ENCODE data around the gene FOSL1.

FOSL1 gene

DNA sequence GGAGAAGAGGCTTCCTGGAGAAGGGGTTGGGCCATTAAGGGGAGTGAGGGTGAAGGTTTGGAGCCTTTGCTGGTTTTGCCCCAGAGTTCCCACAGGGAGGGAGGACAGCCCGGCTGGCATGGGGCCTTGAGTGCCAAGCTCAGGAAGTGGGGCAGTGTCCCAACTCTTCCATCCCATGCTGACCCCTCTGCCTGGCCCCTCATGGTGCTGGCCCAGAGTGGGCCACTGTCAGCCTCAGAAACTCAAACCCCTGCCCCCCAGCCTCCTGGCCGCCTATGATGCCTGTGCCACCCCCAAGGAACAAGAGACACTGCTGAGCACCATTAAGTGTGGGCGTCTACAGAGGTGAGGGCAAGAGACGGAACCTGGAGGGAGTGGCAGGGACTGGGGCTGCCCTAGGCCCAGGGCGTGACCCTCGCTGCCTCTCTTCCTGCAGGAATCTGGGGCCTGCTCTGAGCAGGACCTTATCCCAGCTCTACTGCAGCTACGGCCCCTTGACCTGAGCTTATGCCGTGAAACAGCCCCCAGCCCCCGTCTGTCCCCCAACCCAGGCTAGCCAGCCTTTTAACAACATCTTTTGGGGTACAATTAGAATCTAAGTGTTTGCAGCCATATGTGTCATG is 34.5 kb downstream of the FOSL1 start:
- in situ Hi-C loops (cut with MboI; ENCODE audit: low sequenced_read_pairs) = no loop called here

DNA sequence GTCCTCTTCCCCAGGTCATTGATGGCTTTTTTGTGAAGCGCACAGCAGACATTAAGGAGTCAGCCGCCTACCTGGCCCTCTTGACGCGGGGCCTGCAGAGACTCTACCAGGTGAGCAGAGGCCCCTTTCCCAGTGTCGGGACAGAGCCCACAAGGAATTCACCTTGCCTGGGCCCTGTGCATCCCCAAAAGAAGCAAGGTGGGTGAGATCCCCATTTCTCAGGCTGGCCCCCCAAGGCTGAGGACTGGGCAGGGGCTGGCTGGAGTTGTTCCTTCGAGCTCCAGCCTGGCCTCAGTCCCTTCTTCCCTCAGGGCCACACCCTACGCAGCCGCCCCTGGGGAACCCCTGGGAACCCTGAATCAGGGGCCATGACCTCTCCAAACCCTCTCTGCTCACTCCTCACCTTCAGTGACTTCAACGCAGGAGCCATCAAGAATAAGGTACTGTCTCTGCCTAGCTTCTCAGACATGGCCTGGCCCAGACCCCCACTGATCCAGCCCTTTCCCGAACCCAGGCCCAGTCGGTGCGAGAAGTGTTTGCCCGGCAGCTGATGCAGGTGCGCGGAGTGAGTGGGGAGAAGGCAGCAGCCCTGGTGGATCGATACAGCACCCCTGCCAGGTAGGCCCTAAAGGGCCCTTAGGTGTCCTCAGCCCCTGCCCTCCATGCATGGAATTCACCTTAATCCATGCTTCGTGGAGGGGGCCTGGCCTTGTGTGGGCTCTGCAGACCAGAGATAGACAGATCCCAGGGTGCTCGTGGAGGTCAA is 35.3 kb downstream of the FOSL1 start:
- in situ Hi-C loops (cut with MboI; ENCODE audit: low sequenced_read_pairs) = no loop called here

GRCh38 chr11:65863889-65864705 is 36.1 kb downstream of the FOSL1 start:
- in situ Hi-C loops (cut with MboI; ENCODE audit: low sequenced_read_pairs) = no loop called here

DNA sequence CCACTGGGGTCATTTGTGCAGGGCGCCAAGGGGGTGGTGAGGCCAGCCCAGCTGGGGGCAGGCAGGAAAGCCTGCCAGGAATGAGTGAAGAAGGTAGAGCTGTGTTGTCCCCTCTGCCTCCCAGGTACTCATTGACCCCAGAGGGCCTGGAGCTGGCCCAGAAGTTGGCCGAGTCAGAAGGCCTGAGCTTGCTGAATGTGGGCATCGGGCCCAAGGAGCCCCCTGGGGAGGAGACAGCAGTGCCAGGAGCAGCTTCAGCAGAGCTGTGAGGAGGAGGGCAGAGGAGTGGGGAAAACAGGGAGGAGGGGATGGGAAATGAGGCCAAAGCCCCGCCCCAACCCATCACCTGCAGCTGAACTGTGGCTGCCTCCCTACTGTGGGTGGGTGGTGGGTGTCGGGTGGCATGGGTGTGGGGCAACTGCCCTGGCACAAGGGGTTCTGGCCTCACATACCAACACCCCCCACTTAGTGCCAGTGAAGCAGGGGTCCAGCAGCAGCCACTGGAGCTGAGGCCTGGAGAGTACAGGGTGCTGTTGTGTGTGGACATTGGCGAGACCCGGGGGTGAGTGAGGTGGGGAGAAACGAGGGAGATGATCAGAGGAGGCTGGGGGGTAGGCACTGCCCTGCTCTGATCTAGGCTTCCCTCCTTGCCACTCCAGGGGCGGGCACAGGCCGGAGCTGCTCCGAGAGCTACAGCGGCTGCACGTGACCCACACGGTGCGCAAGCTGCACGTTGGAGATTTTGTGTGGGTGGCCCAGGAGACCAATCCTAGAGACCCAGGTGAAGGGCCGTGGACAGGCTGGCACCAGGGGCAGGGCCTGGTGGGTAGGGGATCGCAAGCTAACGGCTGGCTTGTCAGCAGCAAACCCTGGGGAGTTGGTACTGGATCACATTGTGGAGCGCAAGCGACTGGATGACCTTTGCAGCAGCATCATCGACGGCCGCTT is 37.0 kb downstream of the FOSL1 start:
- in situ Hi-C loops (cut with MboI; ENCODE audit: low sequenced_read_pairs) = no loop called here

- in situ Hi-C loops (cut with MboI; ENCODE audit: low sequenced_read_pairs) = no loop called here
Measured at GRCh38 chr11:65862191-65862735, 37.9 kb downstream of the FOSL1 start.

GRCh38 chr11:65861533-65862183 is 38.5 kb downstream of the FOSL1 start:
- in situ Hi-C loops (cut with MboI; ENCODE audit: low sequenced_read_pairs) = no loop called here

DNA sequence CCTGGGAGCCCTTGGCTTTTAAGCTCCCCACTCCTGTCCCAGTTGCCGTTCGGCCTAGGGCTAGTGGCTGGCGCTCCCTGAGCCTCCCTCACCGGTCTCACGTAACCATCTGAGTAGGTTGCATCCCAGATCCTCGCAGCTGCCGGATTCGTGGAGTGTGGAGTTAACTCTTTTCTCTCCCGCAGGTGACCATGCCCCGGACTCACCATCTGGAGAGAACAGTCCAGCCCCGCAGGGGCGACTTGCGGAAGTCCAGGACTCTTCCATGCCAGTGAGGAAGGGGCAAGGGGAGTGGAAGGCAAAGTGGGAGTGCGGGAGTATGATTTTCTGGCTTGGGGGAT is 39.1 kb downstream of the FOSL1 start:
- in situ Hi-C loops (cut with MboI; ENCODE audit: low sequenced_read_pairs) = no loop called here

DNA sequence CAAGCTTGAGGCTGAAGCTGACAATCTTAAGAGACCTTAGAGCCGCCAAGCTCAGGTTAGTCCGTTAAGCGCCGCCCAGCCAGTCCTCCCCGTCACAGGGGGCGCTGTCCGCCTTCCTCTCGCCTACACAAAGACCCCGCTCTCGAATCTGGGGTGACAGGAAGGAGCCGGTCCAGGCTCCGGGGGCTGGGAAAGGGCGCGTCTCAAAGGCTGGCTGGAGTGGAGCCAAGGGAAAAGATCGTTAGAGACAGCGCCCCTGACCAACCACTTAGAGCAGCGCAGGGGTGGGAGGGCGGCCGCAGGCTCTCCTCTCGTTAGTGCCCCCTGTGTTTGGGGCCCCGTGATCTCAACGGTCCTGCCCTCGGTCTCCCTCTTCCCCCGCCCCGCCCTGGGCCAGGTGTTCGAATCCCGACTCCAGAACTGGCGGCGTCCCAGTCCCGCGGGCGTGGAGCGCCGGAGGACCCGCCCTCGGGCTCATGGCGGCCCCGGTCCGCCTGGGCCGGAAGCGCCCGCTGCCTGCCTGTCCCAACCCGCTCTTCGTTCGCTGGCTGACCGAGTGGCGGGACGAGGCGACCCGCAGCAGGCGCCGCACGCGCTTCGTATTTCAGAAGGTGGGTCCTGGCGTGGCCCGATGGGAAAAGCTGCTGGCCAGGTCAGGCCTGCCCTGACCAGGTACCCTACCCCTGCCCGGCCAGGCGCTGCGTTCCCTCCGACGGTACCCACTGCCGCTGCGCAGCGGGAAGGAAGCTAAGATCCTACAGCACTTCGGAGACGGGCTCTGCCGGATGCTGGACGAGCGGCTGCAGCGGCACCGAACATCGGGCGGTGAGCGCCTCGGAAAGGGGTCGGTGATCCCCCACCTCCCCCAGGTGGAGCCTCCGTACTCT is 39.7 kb downstream of the FOSL1 start, which contains the start of gene MUS81:
TSS of gene MUS81 (plus strand) at position 156 of the 887 bp plus-strand sequence. CDS start at position 477, 321 bp downstream.
- in situ Hi-C loops (cut with MboI; ENCODE audit: low sequenced_read_pairs) = no loop called here

DNA sequence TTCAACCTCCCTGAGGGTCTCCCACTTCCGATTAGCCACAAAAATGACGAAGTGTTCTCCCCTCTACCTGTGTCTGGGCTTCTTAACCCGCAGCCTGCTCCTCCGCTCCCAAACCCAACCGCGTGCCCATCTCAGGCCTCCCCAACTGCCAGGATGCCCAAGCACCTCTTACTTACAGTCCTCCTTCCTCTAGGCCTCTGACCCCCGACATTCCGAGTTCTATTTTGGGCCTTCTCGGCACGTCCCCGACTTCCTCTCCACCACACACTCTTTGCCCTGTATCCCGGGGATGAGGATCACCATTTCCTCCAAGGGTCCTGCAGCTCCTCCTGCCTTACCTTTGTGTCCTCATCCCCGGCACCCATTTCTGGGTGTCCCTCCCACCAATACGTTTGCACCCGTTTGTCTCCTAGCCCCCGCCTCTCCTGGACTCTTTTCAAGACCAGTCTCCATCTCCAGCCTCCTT is 40.3 kb downstream of the FOSL1 start:
- in situ Hi-C loops (cut with MboI; ENCODE audit: low sequenced_read_pairs) = no loop called here

DNA sequence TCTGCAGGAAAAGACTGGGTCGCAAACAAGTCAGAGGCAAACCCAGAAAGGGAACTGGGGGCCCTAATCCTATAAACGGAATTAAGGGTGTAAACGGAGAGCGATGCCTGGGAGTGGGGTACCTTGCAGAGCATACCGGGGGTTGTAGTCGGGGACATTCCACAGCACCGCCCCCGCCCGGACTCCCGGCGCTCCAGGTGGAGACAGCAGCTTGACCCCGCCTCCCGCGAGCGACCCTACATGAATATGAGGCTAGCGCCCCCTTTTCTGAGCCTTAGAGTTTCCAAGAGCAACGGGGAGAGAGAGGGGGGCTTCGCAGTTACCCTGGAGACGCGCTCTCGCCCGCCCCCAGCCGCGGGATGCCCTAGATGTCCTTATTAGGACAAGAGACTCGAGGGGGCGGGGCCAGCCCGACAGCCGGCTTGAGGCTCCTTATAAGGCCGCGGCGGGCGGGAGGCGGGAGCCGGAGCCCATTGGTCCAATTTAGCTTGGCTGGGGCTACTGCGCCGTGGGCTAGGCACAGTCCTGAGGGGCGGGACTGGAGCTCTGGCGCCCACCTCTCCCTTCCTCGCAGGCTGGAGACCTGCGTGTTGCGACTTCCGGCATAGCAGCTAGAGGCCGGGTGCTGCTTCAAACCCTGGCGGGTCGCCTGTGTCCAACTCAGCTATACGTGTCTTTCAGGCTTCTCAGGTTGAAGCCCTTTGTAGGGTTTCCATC is 40.9 kb downstream of the FOSL1 start:
- in situ Hi-C loops (cut with MboI; ENCODE audit: low sequenced_read_pairs) = no loop called here

- in situ Hi-C loops (cut with MboI; ENCODE audit: low sequenced_read_pairs) = no loop called here
Measured at GRCh38 chr11:65858681-65859087, 41.5 kb downstream of the FOSL1 start.

GRCh38 chr11:65857853-65858680 is 42.1 kb downstream of the FOSL1 start, which contains the start of gene CFL1:
CFL1 (minus strand) TSS chr11:65858180; CDS start chr11:65858099, 81 bp downstream.
- in situ Hi-C loops (cut with MboI; ENCODE audit: low sequenced_read_pairs) = no loop called here

DNA sequence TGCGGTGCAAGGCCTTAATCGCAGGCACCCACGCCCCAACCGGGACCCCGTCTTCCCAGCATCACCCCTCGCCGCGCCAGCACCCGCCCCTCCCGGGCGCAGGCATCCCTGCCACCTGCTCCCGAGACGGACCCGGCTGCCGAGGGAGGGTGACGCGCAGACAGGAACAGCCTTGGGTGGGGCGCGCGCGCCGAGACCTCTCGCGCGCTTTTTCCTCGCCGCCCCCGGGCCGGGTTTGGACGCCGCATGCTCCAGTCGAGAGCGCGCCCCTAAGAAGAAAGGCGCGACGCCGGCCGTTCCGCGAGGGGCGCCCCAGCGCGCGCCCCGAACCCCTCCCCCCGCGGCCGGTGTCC is 42.7 kb downstream of the FOSL1 start:
- in situ Hi-C loops (cut with MboI; ENCODE audit: low sequenced_read_pairs) = no loop called here

- in situ Hi-C loops (cut with MboI; ENCODE audit: low sequenced_read_pairs) = no loop called here
Measured at GRCh38 chr11:65856689-65857499, 43.3 kb downstream of the FOSL1 start.

DNA sequence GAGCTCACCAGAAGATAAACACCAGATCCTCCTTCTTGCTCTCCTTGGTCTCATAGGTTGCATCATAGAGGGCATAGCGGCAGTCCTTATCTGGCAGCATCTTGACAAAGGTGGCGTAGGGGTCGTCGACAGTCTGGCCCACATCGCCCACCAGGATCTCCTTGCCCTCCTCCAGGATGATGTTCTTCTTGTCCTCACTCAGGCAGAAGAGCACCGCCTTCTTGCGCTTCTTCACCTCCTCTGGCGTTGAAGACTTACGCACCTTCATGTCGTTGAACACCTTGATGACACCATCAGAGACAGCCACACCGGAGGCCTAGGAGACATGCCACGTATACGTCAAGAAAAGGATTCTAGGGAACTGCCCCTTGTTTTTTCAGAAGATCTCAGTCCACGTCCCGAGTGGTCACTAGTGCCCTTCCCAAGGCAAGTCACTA is 44.2 kb downstream of the FOSL1 start:
- in situ Hi-C loops (cut with MboI; ENCODE audit: low sequenced_read_pairs) = no loop called here
